HepG2 (cell line): ENCODE measurements around the gene MSI2. TPM values are rescaled to one million over a fixed set of nuclear protein-coding genes. Genes with fewer than 3 reads are reported as not detected.

Experiments used
- CEBPG ChIP-seq: IDR thresholded peaks from 2 replicates; pipeline ENCODE4 v1.6.1; 2016
- ERF ChIP-seq: IDR thresholded peaks from 2 replicates; pipeline ENCODE4 v1.6.1; 2018; ENCODE audit warnings: missing biosample characterization, missing genetic modification reagents
- GATAD2A ChIP-seq: IDR thresholded peaks from 2 replicates; pipeline ENCODE4 v1.6.1; 2016
- GMEB1 ChIP-seq: sonication (generic); formaldehyde crosslinking; IDR thresholded peaks from 2 replicates; pipeline ENCODE4 v1.5.1; 2020; ENCODE audit warnings: missing genetic modification reagents, mild to moderate bottlenecking, borderline replicate concordance
- HMG20B ChIP-seq: conservative IDR thresholded peaks from 2 replicates; pipeline ENCODE4 v1.6.1; 2016; ENCODE audit warnings: missing genetic modification reagents, missing compliant biosample characterization
- KDM1A ChIP-seq: IDR thresholded peaks from 2 replicates; pipeline ENCODE4 v1.6.1; 2016; ENCODE audit warnings: missing compliant biosample characterization
- KLF16 ChIP-seq, 2 experiments: sonication (generic) in 1 of 2; formaldehyde crosslinking in 1 of 2; IDR thresholded peaks; 2 replicates each; pipeline versions ENCODE4 v1.6.1 to v1.8.0; 2016 to 2023; ENCODE audit warnings: missing genetic modification reagents in 2 of 2, missing compliant biosample characterization in 1 of 2
- LRRFIP1 ChIP-seq: sonication (generic); formaldehyde crosslinking; conservative IDR thresholded peaks from 2 replicates; pipeline ENCODE4 v1.4.0; 2020; ENCODE audit warnings: missing genetic modification reagents
- MIER3 ChIP-seq: IDR thresholded peaks from 2 replicates; pipeline ENCODE4 v1.6.1; 2016; ENCODE audit warnings: missing compliant biosample characterization, borderline replicate concordance
- SOX6 ChIP-seq, 2 experiments: fragments of 450-650 bp in 1 of 2; sonication (generic) in 1 of 2; formaldehyde crosslinking in 1 of 2; IDR thresholded peaks; 2 replicates each; pipeline versions ENCODE4 v1.4.0 to v1.6.1; 2017 to 2020; ENCODE audit warnings: antibody characterized with exemption in 1 of 2, mild to moderate bottlenecking in 1 of 2, missing genetic modification reagents in 1 of 2
- YEATS2 ChIP-seq: sonication (generic); formaldehyde crosslinking; IDR thresholded peaks from 2 replicates; pipeline ENCODE4 v1.4.0; 2020; ENCODE audit warnings: missing genetic modification reagents, borderline replicate concordance
- ZBTB3 ChIP-seq: sonication (generic); formaldehyde crosslinking; IDR thresholded peaks from 2 replicates; pipeline ENCODE4 v1.4.0; 2020; ENCODE audit warnings: low read depth, mild to moderate bottlenecking, moderate library complexity, missing genetic modification reagents, borderline replicate concordance
- ZKSCAN5 ChIP-seq: sonication (generic); formaldehyde crosslinking; IDR thresholded peaks from 2 replicates; pipeline ENCODE4 v1.5.1; 2020; ENCODE audit warnings: mild to moderate bottlenecking, missing genetic modification reagents
- ZNF136 ChIP-seq: sonication (generic); formaldehyde crosslinking; IDR thresholded peaks from 2 replicates; pipeline ENCODE4 v1.8.1; 2022; ENCODE audit warnings: low read depth, mild to moderate bottlenecking, moderate library complexity, missing genetic modification reagents
- ZNF138 ChIP-seq: sonication (generic); formaldehyde crosslinking; IDR thresholded peaks from 2 replicates; pipeline ENCODE4 v1.5.0; 2020; ENCODE audit warnings: mild to moderate bottlenecking, low read depth, missing genetic modification reagents
- ZNF282 ChIP-seq: fragments of 450-650 bp; IDR thresholded peaks from 2 replicates; pipeline ENCODE4 v1.6.1; 2018; ENCODE audit not compliant: partially characterized antibody
- ZNF644 ChIP-seq: IDR thresholded peaks from 2 replicates; pipeline ENCODE4 v1.6.1; 2016; ENCODE audit warnings: low read depth
- polyA plus RNA-seq, 8 experiments: library from polyadenylated mRNA; depleted of rRNA in 3 of 8; stranded (reverse) in 7 of 8; unstranded in 1 of 8; fragments of >200 nt; fragmentation: Illumina TruSeq in 4 of 8; extraction: Trizol in 4 of 8; gene quantifications; 2 replicates each; pipeline versions ENCODE4 v1.2.1 to v1.2.3, GENCODE V29; 2011 to 2016; ENCODE audit warnings: low read depth in 4 of 8, missing spikeins in 1 of 8, mixed read lengths in 1 of 8; ENCODE audit not compliant: insufficient read depth in 1 of 8
- total RNA-seq, 5 experiments: library from RNA; depleted of rRNA; stranded (reverse); fragments of >200 nt; fragmentation: Illumina TruSeq; extraction: Trizol; gene quantifications; 2 replicates each; pipeline ENCODE4 v1.2.3, GENCODE V29; 2016; ENCODE audit warnings: low read depth in 1 of 5
- TF ChIP-seq, protein P1 (sequence below): sonication (generic); formaldehyde crosslinking; IDR thresholded peaks from 2 replicates; pipeline ENCODE4 v1.9.0; 2021; ENCODE audit warnings: mild to moderate bottlenecking, missing genetic modification reagents
- TF ChIP-seq, protein P2 (sequence below): sonication (generic); formaldehyde crosslinking; IDR thresholded peaks from 2 replicates; pipeline ENCODE4 v1.4.0; 2020; ENCODE audit warnings: missing genetic modification reagents

MSI2 gene
- total and polyA plus RNA-seq, 2 of the 13 experiments (the other 11 are each of a cell fraction or from before 2014, with no cell fraction given): 77.5 to 78.4 TPM

GRCh38 chr17:57293077-57293476, 36.8 kb downstream of the MSI2 start (continued):
- TF ChIP-seq, protein P1, sequence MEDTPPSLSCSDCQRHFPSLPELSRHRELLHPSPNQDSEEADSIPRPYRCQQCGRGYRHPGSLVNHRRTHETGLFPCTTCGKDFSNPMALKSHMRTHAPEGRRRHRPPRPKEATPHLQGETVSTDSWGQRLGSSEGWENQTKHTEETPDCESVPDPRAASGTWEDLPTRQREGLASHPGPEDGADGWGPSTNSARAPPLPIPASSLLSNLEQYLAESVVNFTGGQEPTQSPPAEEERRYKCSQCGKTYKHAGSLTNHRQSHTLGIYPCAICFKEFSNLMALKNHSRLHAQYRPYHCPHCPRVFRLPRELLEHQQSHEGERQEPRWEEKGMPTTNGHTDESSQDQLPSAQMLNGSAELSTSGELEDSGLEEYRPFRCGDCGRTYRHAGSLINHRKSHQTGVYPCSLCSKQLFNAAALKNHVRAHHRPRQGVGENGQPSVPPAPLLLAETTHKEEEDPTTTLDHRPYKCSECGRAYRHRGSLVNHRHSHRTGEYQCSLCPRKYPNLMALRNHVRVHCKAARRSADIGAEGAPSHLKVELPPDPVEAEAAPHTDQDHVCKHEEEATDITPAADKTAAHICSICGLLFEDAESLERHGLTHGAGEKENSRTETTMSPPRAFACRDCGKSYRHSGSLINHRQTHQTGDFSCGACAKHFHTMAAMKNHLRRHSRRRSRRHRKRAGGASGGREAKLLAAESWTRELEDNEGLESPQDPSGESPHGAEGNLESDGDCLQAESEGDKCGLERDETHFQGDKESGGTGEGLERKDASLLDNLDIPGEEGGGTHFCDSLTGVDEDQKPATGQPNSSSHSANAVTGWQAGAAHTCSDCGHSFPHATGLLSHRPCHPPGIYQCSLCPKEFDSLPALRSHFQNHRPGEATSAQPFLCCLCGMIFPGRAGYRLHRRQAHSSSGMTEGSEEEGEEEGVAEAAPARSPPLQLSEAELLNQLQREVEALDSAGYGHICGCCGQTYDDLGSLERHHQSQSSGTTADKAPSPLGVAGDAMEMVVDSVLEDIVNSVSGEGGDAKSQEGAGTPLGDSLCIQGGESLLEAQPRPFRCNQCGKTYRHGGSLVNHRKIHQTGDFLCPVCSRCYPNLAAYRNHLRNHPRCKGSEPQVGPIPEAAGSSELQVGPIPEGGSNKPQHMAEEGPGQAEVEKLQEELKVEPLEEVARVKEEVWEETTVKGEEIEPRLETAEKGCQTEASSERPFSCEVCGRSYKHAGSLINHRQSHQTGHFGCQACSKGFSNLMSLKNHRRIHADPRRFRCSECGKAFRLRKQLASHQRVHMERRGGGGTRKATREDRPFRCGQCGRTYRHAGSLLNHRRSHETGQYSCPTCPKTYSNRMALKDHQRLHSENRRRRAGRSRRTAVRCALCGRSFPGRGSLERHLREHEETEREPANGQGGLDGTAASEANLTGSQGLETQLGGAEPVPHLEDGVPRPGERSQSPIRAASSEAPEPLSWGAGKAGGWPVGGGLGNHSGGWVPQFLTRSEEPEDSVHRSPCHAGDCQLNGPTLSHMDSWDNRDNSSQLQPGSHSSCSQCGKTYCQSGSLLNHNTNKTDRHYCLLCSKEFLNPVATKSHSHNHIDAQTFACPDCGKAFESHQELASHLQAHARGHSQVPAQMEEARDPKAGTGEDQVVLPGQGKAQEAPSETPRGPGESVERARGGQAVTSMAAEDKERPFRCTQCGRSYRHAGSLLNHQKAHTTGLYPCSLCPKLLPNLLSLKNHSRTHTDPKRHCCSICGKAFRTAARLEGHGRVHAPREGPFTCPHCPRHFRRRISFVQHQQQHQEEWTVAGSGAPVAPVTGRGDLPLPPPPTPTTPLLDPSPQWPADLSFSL: no peak
- TF ChIP-seq ZKSCAN5 (CRISPR knock-in tag) (no peak), YEATS2 (CRISPR knock-in tag) (peak; percentile 66; the same call in 1 of the 2 replicates), ZNF282 (no peak), CEBPG (peak; percentile 54), KDM1A (CRISPR knock-in tag) (0 out of 2 replicates have a peak, but pooled peaks have one; percentile 36), ERF (CRISPR knock-in tag) (peak; percentile 92), HMG20B (CRISPR knock-in tag) (no peak), GATAD2A (CRISPR knock-in tag) (peak; percentile 78), MIER3 (peak; percentile 60; the same call in 1 of the 2 replicates), ZBTB3 (CRISPR knock-in tag) (no peak), GMEB1 (peak; percentile 15; the same call in 1 of the 2 replicates), LRRFIP1 (CRISPR knock-in tag) (no peak), ZNF136 (CRISPR knock-in tag) (no peak), ZNF138 (CRISPR knock-in tag) (no peak), KLF16 (CRISPR knock-in tag; IDR thresholded peaks at IDR 0.05) (0 out of 4 replicates have a peak, but pooled peaks of 1 of the 2 experiments have one; percentile 34), ZNF644 (peak; percentile 87), SOX6 (IDR thresholded peaks at IDR 0.05) (no peak), SOX6 (CRISPR knock-in tag; IDR thresholded peaks at IDR 0.05) (peak; percentile 38; the same call in 1 of the 2 replicates)
- TF ChIP-seq, protein P2, sequence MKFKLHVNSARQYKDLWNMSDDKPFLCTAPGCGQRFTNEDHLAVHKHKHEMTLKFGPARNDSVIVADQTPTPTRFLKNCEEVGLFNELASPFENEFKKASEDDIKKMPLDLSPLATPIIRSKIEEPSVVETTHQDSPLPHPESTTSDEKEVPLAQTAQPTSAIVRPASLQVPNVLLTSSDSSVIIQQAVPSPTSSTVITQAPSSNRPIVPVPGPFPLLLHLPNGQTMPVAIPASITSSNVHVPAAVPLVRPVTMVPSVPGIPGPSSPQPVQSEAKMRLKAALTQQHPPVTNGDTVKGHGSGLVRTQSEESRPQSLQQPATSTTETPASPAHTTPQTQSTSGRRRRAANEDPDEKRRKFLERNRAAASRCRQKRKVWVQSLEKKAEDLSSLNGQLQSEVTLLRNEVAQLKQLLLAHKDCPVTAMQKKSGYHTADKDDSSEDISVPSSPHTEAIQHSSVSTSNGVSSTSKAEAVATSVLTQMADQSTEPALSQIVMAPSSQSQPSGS (CRISPR knock-in tag): no peak
